Measurements from ENCODE around the gene KANK4.
A peak's percentile ranks its signal among the peaks of the same experiment; 100 is the strongest.

- TF ChIP-seq POLR2A (IDR thresholded peaks at IDR 0.05): no peak
- peak in 1 of 6 experiments; percentile 10 for TF ChIP-seq CTCF (IDR thresholded peaks at IDR 0.05)
- TF ChIP-seq POLR2AphosphoS5 (IDR thresholded peaks at IDR 0.05): no peak
- no peak for TF ChIP-seq EP300 (IDR thresholded peaks at IDR 0.05)
Observed at GRCh38 chr1:62337706-62338631, 18.7 kb upstream of the KANK4 start.
